CD14-positive monocyte (primary cell): Measurements from ENCODE around the gene KAZN. TPM values are rescaled to one million over a fixed set of nuclear protein-coding genes. Genes with fewer than 3 reads are reported as not detected.

Source experiments
- DNase-seq, 3 donors: peaks; one replicate each; pipeline ENCODE4 v3.0.0-alpha.2; 2011 to 2022
- H2AFZ ChIP-seq: 2 replicates; pipeline ENCODE4 v1.6.0; 2012; ENCODE audit warnings: mild to moderate bottlenecking, low read depth, low read length, inconsistent platforms; ENCODE audit not compliant: insufficient read depth, poor library complexity, severe bottlenecking
- H3K27ac ChIP-seq, 2 donors: 1 replicate in 1 of 2; 2 replicates in 1 of 2; pipeline ENCODE4 v1.5.1; 2012 to 2013; ENCODE audit warnings: low read length in 2 of 2, control low read depth in 1 of 2, inconsistent platforms in 1 of 2, low read depth in 1 of 2, mild to moderate bottlenecking in 1 of 2
- H3K27me3 ChIP-seq, 2 donors: one replicate each; pipeline versions ENCODE4 v1.6.0 to v1.6.1; 2011 to 2013; ENCODE audit warnings: low read length in 2 of 2; ENCODE audit not compliant: control insufficient read depth in 2 of 2, insufficient read depth in 2 of 2
- H3K36me3 ChIP-seq, 2 donors: replicated peaks in 1 of 2; 1 replicate in 1 of 2; 2 replicates in 1 of 2; pipeline versions ENCODE4 v1.5.1 to v1.6.1; 2012 to 2013; ENCODE audit warnings: low read length in 2 of 2, control low read depth in 1 of 2, inconsistent platforms in 1 of 2, mild to moderate bottlenecking in 1 of 2; ENCODE audit not compliant: insufficient read depth in 2 of 2, control insufficient read depth in 1 of 2
- H3K4me1 ChIP-seq, 2 donors: 1 replicate in 1 of 2; 2 replicates in 1 of 2; pipeline versions ENCODE4 v1.5.1 to v1.6.1; 2012 to 2013; ENCODE audit warnings: low read length in 2 of 2, control low read depth in 1 of 2, inconsistent platforms in 1 of 2, mild to moderate bottlenecking in 1 of 2, moderate library complexity in 1 of 2; ENCODE audit not compliant: insufficient read depth in 2 of 2, control insufficient read depth in 1 of 2
- H3K4me2 ChIP-seq: replicated peaks from 2 replicates; pipeline ENCODE3; 2012; ENCODE audit warnings: low read length, moderate library complexity, mild to moderate bottlenecking; ENCODE audit not compliant: poor library complexity, severe bottlenecking; ENCODE audit errors: extremely low read depth
- H3K4me3 ChIP-seq, 3 experiments: fragments of 200-600 bp in 1 of 3; sonication (generic) in 1 of 3; replicated peaks in 1 of 3; 1 replicate in 2 of 3; 2 replicates in 1 of 3; pipeline ENCODE4 v1.5.1; 2011 to 2013; ENCODE audit warnings: low read length in 3 of 3, mild to moderate bottlenecking in 3 of 3, control low read depth in 2 of 3, low read depth in 2 of 3, inconsistent platforms in 1 of 3, moderate library complexity in 1 of 3
- H3K79me2 ChIP-seq: 2 replicates; pipeline ENCODE4 v1.6.0; 2012; ENCODE audit warnings: mild to moderate bottlenecking, control low read depth, inconsistent platforms, low read length, moderate library complexity; ENCODE audit not compliant: insufficient read depth
- H3K9ac ChIP-seq: 2 replicates; pipeline ENCODE4 v1.6.0; 2017; ENCODE audit warnings: low read length, mild to moderate bottlenecking; ENCODE audit not compliant: insufficient read depth, poor library complexity, severe bottlenecking
- H3K9me3 ChIP-seq, 2 donors: replicated peaks in 1 of 2; 1 replicate in 1 of 2; 2 replicates in 1 of 2; pipeline versions ENCODE4 v1.5.1 to v1.6.1; 2012 to 2013; ENCODE audit warnings: low read length in 2 of 2, control low read depth in 1 of 2; ENCODE audit not compliant: control insufficient read depth in 1 of 2, insufficient read depth in 1 of 2
- H4K20me1 ChIP-seq: 2 replicates; pipeline ENCODE4 v1.6.0; 2012; ENCODE audit warnings: mild to moderate bottlenecking, low read length, control low read depth, moderate library complexity; ENCODE audit not compliant: insufficient read depth
- H3K27ac Mint-ChIP-seq, 7 donors: one replicate each; pipeline ENCODE4 v1.8.0; 2020; ENCODE audit warnings: mild to moderate bottlenecking in 7 of 7, mixed read lengths in 7 of 7, moderate library complexity in 6 of 7, inconsistent platforms in 2 of 7
- H3K27me3 Mint-ChIP-seq, 3 donors: one replicate each; pipeline ENCODE4 v1.8.0; 2021 to 2022; ENCODE audit warnings: low read depth in 3 of 3, mild to moderate bottlenecking in 3 of 3, mixed read lengths in 3 of 3, moderate library complexity in 3 of 3, inconsistent platforms in 1 of 3
- H3K36me3 Mint-ChIP-seq, 2 donors: one replicate each; pipeline ENCODE4 v1.8.0; 2020; ENCODE audit warnings: mixed read lengths in 2 of 2, inconsistent platforms in 1 of 2, mild to moderate bottlenecking in 1 of 2
- H3K4me1 Mint-ChIP-seq: one replicate; pipeline ENCODE4 v1.8.0; 2020; ENCODE audit warnings: mild to moderate bottlenecking, mixed read lengths
- H3K4me3 Mint-ChIP-seq, 2 donors: one replicate each; pipeline ENCODE4 v1.8.0; 2020; ENCODE audit warnings: mild to moderate bottlenecking in 2 of 2, mixed read lengths in 2 of 2, moderate library complexity in 1 of 2
- H3K9me3 Mint-ChIP-seq, 7 donors: one replicate each; pipeline ENCODE4 v1.8.0; 2020 to 2022; ENCODE audit warnings: mixed read lengths in 7 of 7, mild to moderate bottlenecking in 6 of 7, moderate library complexity in 6 of 7, inconsistent platforms in 2 of 7
- CTCF ChIP-seq: fragments of 200-600 bp; IDR thresholded peaks from one replicate; pipeline ENCODE4 v1.8.0; 2022; ENCODE audit warnings: antibody characterized with exemption, mild to moderate bottlenecking
- WGBS: methylation state at CpG from one replicate; pipeline ENCODE4 v1.1.5; 2013; ENCODE audit warnings: missing lambda C conversion rate; ENCODE audit not compliant: insufficient coverage; 5-methylcytosine and 5-hydroxymethylcytosine counted together
- intact Hi-C, 2 donors: fragments of 100-400 bp; cut with micrococcal nuclease; formaldehyde crosslinking; loops; one replicate each; pipeline versions ENCODE4 v1.15.0 to v1.15.1; 2023
- polyA plus RNA-seq, 3 donors: library from polyadenylated mRNA; depleted of rRNA in 1 of 3; unstranded in 2 of 3; stranded (reverse) in 1 of 3; fragments of 300-500 nt in 2 of 3; fragments of >200 nt in 1 of 3; fragmentation: Illumina TruSeq in 2 of 3; gene quantifications; 1 replicate in 2 of 3; 2 replicates in 1 of 3; pipeline ENCODE4 v1.2.3, GENCODE V29; 2012 to 2021

The KAZN gene
- polyA plus RNA-seq, 3 donors = not detected

GRCh38 chr1:15148941-15149340 is 550.5 kb downstream of the KAZN start:
- Histone ChIP-seq H3K9ac (no peak overlapping the region), H3K36me3 (no peaks in the 10 kb centered on the region), H3K9me3 (no peaks in the 10 kb centered on the region), H3K27ac (no peak overlapping the region), H4K20me1 (no peaks in the 10 kb centered on the region), H3K4me2 (no peak overlapping the region), H3K4me1 (peaks cover 31 to 34% of the 10 kb centered on the region in 2 donors), H2AFZ (no peak overlapping the region), H3K4me3 (no peak overlapping the region), H3K27me3 (peaks cover 4 to 9% of the 10 kb centered on the region in 2 donors), H3K79me2 (no peaks in the 10 kb centered on the region)
- Mint-ChIP-seq H3K27ac (no peak overlapping the region), H3K4me3 (no peak overlapping the region), H3K27me3 (peaks cover 29 to 34% (median 33%) of the 10 kb centered on the region in 3 donors), H3K36me3 (no peaks in the 10 kb centered on the region), H3K4me1 (peaks cover 25% of the 10 kb centered on the region), H3K9me3 (peaks cover 0 to 5% (median 2%) of the 10 kb centered on the region in 7 donors)
- intact Hi-C loops = no loop called here
- DNase-seq = no peak
- 0% methylated on average over 1 of the region's 1 CpG for WGBS
- no peak for TF ChIP-seq CTCF

DNA sequence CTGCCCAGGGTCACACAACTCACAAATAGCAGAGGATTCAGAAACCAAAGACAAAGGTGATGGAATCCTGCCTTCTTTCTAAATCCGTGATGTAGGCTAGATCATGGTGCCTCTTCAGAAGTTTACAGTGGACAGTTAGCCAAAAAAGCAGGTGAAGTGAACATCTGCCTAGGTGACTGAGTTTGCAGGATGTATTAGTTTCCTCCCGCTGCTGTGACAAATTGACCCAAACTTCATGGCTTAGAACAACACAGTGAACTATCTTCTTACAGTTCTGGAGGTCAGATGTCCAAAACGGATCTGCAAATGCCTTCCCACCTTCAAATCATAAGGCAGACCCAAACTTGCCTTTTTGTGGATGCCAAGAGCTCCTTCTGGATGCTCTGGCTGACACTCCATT is 551.9 kb downstream of the KAZN start:
- Histone ChIP-seq H3K36me3 (no peaks in the 10 kb centered on the region), H4K20me1 (no peaks in the 10 kb centered on the region), H2AFZ (no peak overlapping the region), H3K9me3 (no peaks in the 10 kb centered on the region), H3K4me2 (no peak overlapping the region), H3K4me3 (no peak overlapping the region), H3K27me3 (peaks cover 15 to 16% of the 10 kb centered on the region in 2 donors), H3K9ac (no peak overlapping the region), H3K79me2 (no peaks in the 10 kb centered on the region), H3K4me1 (peaks cover 41 to 44% of the 10 kb centered on the region in 2 donors), H3K27ac (no peak overlapping the region)
- H3K4me1 Mint-ChIP-seq = peaks cover 35% of the 10 kb centered on the region
- intact Hi-C loops = loop anchor here in 1 of 2 donors (5.0 kb wide), 1 partner anchor 122 kb away; no protein-coding TSS in a partner anchor
- DNase-seq = no peak
- peaks cover 0 to 6% (median 3%) of the 10 kb centered on the region in 7 donors for H3K9me3 Mint-ChIP-seq
- TF ChIP-seq CTCF = no peak
- no peak overlapping the region for H3K27ac Mint-ChIP-seq
- peaks cover 3 to 7% of the 10 kb centered on the region in 2 donors for H3K36me3 Mint-ChIP-seq
- WGBS = 83% methylated on average over 2 of the region's 3 CpGs
- no peak overlapping the region for H3K4me3 Mint-ChIP-seq
- H3K27me3 Mint-ChIP-seq = peaks cover 41 to 47% (median 46%) of the 10 kb centered on the region in 3 donors
